ENCODE data around the gene EXOC4.

EXOC4 gene

GRCh38 chr7:134081695-134082094 lies 828.8 kb downstream of the EXOC4 start:
- no peaks in the 10 kb centered on the region for H3K4me1 ChIP-seq (ENCODE audit: insufficient read depth, low read length)
- no peak overlapping the region for H3K27ac ChIP-seq (ENCODE audit: low read depth, low read length)
- H3K4me3 ChIP-seq (ENCODE audit: low read depth in 1 of 2, low read length in 2 of 2): no peak overlapping the region
- H3K9ac ChIP-seq (ENCODE audit: low read length): no peak overlapping the region
- H3K9me3 ChIP-seq (ENCODE audit: low read length): no peaks in the 10 kb centered on the region
- no peaks in the 10 kb centered on the region for H3K36me3 ChIP-seq (ENCODE audit: insufficient read depth, low read length)
- H3K27me3 ChIP-seq (ENCODE audit: control insufficient read depth in 1 of 2, insufficient read depth in 2 of 2, low read length in 2 of 2): no peaks in the 10 kb centered on the region

GRCh38 chr7:134083766-134084487 lies 831.0 kb downstream of the EXOC4 start:
- H3K9me3 ChIP-seq (ENCODE audit: low read length): no peaks in the 10 kb centered on the region
- no peaks in the 10 kb centered on the region for H3K36me3 ChIP-seq (ENCODE audit: insufficient read depth, low read length)
- no peak overlapping the region for H3K9ac ChIP-seq (ENCODE audit: low read length)
- H3K27me3 ChIP-seq (ENCODE audit: control insufficient read depth in 1 of 2, insufficient read depth in 2 of 2, low read length in 2 of 2): no peaks in the 10 kb centered on the region
- no peaks in the 10 kb centered on the region for H3K4me1 ChIP-seq (ENCODE audit: insufficient read depth, low read length)
- H3K4me3 ChIP-seq (ENCODE audit: low read depth in 1 of 2, low read length in 2 of 2): no peak overlapping the region
- no peak overlapping the region for H3K27ac ChIP-seq (ENCODE audit: low read depth, low read length)

DNA sequence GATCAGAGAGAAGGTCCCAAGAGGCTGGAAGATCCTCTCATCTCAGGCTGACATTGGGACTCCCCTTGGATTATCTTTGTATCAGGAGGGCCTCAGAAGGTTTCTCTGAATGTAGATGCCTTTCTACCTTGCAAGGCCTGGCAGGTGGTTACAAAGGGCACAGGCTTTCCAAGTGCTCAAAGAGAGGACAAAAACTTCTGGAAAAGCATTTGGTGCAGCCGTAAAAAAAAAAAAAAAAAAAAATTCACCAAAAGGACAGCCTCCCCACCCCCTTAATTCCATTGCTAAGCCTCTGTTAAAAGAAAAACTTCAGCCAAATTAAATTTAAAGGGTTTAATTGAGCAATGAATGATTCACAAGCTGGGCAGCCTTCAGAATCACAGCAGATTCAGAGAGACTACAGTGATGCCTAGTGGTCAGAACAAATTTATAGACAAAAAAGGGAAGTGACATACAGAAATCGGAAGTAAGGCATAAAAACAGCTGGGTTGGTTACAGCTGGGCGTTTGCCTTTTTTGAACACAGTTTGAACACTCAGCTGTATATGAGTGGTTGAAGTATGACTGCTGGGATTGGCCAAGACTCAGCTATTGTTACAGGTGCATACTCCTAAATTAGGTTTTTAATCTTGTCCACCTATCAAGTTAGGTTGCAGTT lies 831.7 kb downstream of the EXOC4 start:
- no peaks in the 10 kb centered on the region for H3K36me3 ChIP-seq (ENCODE audit: insufficient read depth, low read length)
- no peak overlapping the region for H3K4me3 ChIP-seq (ENCODE audit: low read depth in 1 of 2, low read length in 2 of 2)
- H3K4me1 ChIP-seq (ENCODE audit: insufficient read depth, low read length): no peaks in the 10 kb centered on the region
- H3K27ac ChIP-seq (ENCODE audit: low read depth, low read length): no peak overlapping the region
- no peaks in the 10 kb centered on the region for H3K9me3 ChIP-seq (ENCODE audit: low read length)
- no peaks in the 10 kb centered on the region for H3K27me3 ChIP-seq (ENCODE audit: control insufficient read depth in 1 of 2, insufficient read depth in 2 of 2, low read length in 2 of 2)
- H3K9ac ChIP-seq (ENCODE audit: low read length): no peak overlapping the region

- Histone ChIP-seq H3K4me1 (ENCODE audit: insufficient read depth, low read length) (no peaks in the 10 kb centered on the region), H3K36me3 (ENCODE audit: insufficient read depth, low read length) (no peaks in the 10 kb centered on the region), H3K9ac (ENCODE audit: low read length) (no peak overlapping the region), H3K27me3 (ENCODE audit: control insufficient read depth in 1 of 2, insufficient read depth in 2 of 2, low read length in 2 of 2) (no peaks in the 10 kb centered on the region), H3K9me3 (ENCODE audit: low read length) (no peaks in the 10 kb centered on the region), H3K27ac (ENCODE audit: low read depth, low read length) (no peak overlapping the region), H3K4me3 (ENCODE audit: low read depth in 1 of 2, low read length in 2 of 2) (no peak overlapping the region)
These were observed 832.4 kb downstream of the EXOC4 start for GRCh38 chr7:134085311-134085710.

GRCh38 chr7:134086998-134087735 lies 834.3 kb downstream of the EXOC4 start:
- Histone ChIP-seq H3K9me3 (ENCODE audit: low read length) (no peaks in the 10 kb centered on the region), H3K4me3 (ENCODE audit: low read depth in 1 of 2, low read length in 2 of 2) (no peak overlapping the region), H3K4me1 (ENCODE audit: insufficient read depth, low read length) (no peaks in the 10 kb centered on the region), H3K36me3 (ENCODE audit: insufficient read depth, low read length) (no peaks in the 10 kb centered on the region), H3K9ac (ENCODE audit: low read length) (no peak overlapping the region), H3K27me3 (ENCODE audit: control insufficient read depth in 1 of 2, insufficient read depth in 2 of 2, low read length in 2 of 2) (no peaks in the 10 kb centered on the region), H3K27ac (ENCODE audit: low read depth, low read length) (no peak overlapping the region)

DNA sequence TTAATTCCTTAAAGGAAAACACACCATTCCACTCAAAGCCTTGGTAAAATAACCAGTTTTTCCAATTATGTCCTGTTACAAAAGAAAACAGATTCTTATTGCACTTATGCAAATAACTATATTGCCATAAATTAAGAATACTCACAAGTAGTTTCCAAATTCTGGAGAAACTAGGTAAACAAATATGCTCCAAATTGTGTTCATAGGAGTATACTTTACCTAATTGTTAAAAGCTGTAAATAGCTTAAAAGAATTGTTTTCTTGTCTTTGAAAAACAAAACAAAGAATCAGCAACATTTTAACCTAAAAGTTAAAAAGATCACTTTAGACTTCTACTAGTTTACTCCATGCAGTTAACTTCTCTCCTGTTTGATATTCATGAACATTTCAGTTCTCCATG lies 835.3 kb downstream of the EXOC4 start:
- Histone ChIP-seq H3K36me3 (ENCODE audit: insufficient read depth, low read length) (no peaks in the 10 kb centered on the region), H3K9ac (ENCODE audit: low read length) (no peak overlapping the region), H3K4me1 (ENCODE audit: insufficient read depth, low read length) (no peaks in the 10 kb centered on the region), H3K4me3 (ENCODE audit: low read depth in 1 of 2, low read length in 2 of 2) (no peak overlapping the region), H3K27me3 (ENCODE audit: control insufficient read depth in 1 of 2, insufficient read depth in 2 of 2, low read length in 2 of 2) (no peaks in the 10 kb centered on the region), H3K27ac (ENCODE audit: low read depth, low read length) (no peak overlapping the region), H3K9me3 (ENCODE audit: low read length) (no peaks in the 10 kb centered on the region)

DNA sequence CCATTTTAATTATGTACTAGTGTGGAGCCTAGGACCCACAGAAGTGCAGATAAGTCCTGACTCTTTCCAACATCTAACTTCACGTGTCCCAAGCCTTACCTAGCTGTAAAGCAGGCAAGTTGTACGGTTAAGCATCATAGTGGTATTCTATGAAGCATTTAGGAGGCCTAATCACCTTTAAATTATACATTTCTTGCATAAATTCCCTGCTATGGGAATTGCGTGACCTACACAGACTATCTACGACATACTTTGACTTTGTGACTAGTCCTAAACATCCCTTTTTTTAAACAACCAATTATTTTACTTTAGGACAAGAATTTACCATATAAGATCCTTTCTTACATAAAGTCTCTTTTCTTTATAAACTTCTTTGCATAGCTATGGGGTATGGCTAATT lies 836.6 kb downstream of the EXOC4 start:
- no peak overlapping the region for H3K27ac ChIP-seq (ENCODE audit: low read depth, low read length)
- no peak overlapping the region for H3K4me3 ChIP-seq (ENCODE audit: low read depth in 1 of 2, low read length in 2 of 2)
- H3K36me3 ChIP-seq (ENCODE audit: insufficient read depth, low read length): no peaks in the 10 kb centered on the region
- H3K27me3 ChIP-seq (ENCODE audit: control insufficient read depth in 1 of 2, insufficient read depth in 2 of 2, low read length in 2 of 2): no peaks in the 10 kb centered on the region
- no peaks in the 10 kb centered on the region for H3K4me1 ChIP-seq (ENCODE audit: insufficient read depth, low read length)
- H3K9ac ChIP-seq (ENCODE audit: low read length): no peak overlapping the region
- H3K9me3 ChIP-seq (ENCODE audit: low read length): no peaks in the 10 kb centered on the region

- no peaks in the 10 kb centered on the region for H3K9me3 ChIP-seq (ENCODE audit: low read length)
- no peak overlapping the region for H3K27ac ChIP-seq (ENCODE audit: low read depth, low read length)
- H3K36me3 ChIP-seq (ENCODE audit: insufficient read depth, low read length): no peaks in the 10 kb centered on the region
- H3K27me3 ChIP-seq (ENCODE audit: control insufficient read depth in 1 of 2, insufficient read depth in 2 of 2, low read length in 2 of 2): no peaks in the 10 kb centered on the region
- H3K4me3 ChIP-seq (ENCODE audit: low read depth in 1 of 2, low read length in 2 of 2): no peak overlapping the region
- no peak overlapping the region for H3K9ac ChIP-seq (ENCODE audit: low read length)
- no peaks in the 10 kb centered on the region for H3K4me1 ChIP-seq (ENCODE audit: insufficient read depth, low read length)
These were observed 845.2 kb downstream of the EXOC4 start for GRCh38 chr7:134098072-134098471.

GRCh38 chr7:134101716-134102115 lies 848.8 kb downstream of the EXOC4 start:
- Histone ChIP-seq H3K27ac (ENCODE audit: low read depth, low read length) (no peak overlapping the region), H3K9ac (ENCODE audit: low read length) (no peak overlapping the region), H3K4me3 (ENCODE audit: low read depth in 1 of 2, low read length in 2 of 2) (no peak overlapping the region), H3K9me3 (ENCODE audit: low read length) (no peaks in the 10 kb centered on the region), H3K4me1 (ENCODE audit: insufficient read depth, low read length) (no peaks in the 10 kb centered on the region), H3K36me3 (ENCODE audit: insufficient read depth, low read length) (no peaks in the 10 kb centered on the region), H3K27me3 (ENCODE audit: control insufficient read depth in 1 of 2, insufficient read depth in 2 of 2, low read length in 2 of 2) (no peaks in the 10 kb centered on the region)

DNA sequence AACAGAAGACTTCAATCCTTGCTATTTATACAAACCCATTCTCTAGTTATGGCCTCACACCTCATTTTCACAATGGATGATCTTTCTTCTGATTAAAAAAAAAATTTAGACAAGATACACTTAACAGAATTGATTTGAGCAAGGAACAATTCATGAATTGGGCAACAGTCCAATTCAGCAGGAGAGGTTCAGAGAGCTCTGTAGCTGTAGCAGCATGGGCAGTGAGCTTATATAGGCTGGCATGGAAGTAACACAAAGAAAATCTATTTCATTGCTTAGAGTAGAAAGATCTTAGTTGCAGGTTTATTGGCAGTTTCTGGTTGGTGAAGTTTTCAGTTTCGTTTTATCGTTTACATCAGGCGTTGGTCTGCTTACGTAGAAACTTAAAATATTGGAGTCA lies 851.3 kb downstream of the EXOC4 start:
- no peaks in the 10 kb centered on the region for H3K36me3 ChIP-seq (ENCODE audit: insufficient read depth, low read length)

DNA sequence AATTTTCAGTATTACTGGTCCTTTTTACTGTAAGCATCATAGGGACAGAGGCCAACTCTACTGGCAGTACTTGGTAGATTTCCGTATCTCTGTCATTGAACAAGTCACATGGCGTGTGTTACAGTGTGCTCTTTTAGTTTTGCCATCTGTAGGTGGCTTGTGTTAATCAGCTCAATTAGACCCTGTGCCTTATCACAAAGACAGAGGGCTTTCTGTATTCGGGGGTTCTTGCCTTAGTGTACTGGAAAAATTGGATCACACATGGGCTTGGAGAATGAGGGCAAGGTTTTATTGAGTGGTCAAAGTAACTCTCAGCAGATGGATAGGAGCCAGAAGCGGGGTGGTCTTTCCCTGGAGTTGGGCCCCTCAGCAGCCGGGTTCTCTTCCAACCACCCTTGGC lies 853.0 kb downstream of the EXOC4 start:
- no peak overlapping the region for H3K9ac ChIP-seq (ENCODE audit: low read length)

More for the DNA sequence above, 851.3 kb downstream of the EXOC4 start:
- H3K9ac ChIP-seq (ENCODE audit: low read length): no peak overlapping the region
- H3K4me1 ChIP-seq (ENCODE audit: insufficient read depth, low read length): no peaks in the 10 kb centered on the region
- no peaks in the 10 kb centered on the region for H3K27me3 ChIP-seq (ENCODE audit: control insufficient read depth in 1 of 2, insufficient read depth in 2 of 2, low read length in 2 of 2)
- H3K9me3 ChIP-seq (ENCODE audit: low read length): no peaks in the 10 kb centered on the region
- H3K4me3 ChIP-seq (ENCODE audit: low read depth in 1 of 2, low read length in 2 of 2): no peak overlapping the region
- H3K27ac ChIP-seq (ENCODE audit: low read depth, low read length): no peak overlapping the region

More for the DNA sequence above, 853.0 kb downstream of the EXOC4 start:
- Histone ChIP-seq H3K36me3 (ENCODE audit: insufficient read depth, low read length) (no peaks in the 10 kb centered on the region), H3K27ac (ENCODE audit: low read depth, low read length) (no peak overlapping the region), H3K9me3 (ENCODE audit: low read length) (no peaks in the 10 kb centered on the region), H3K4me3 (ENCODE audit: low read depth in 1 of 2, low read length in 2 of 2) (no peak overlapping the region), H3K27me3 (ENCODE audit: control insufficient read depth in 1 of 2, insufficient read depth in 2 of 2, low read length in 2 of 2) (no peaks in the 10 kb centered on the region), H3K4me1 (ENCODE audit: insufficient read depth, low read length) (no peaks in the 10 kb centered on the region)

Measured in muscle layer of colon (tissue), 2 donors.